ENCODE results near the gene ZCCHC14.

DNA sequence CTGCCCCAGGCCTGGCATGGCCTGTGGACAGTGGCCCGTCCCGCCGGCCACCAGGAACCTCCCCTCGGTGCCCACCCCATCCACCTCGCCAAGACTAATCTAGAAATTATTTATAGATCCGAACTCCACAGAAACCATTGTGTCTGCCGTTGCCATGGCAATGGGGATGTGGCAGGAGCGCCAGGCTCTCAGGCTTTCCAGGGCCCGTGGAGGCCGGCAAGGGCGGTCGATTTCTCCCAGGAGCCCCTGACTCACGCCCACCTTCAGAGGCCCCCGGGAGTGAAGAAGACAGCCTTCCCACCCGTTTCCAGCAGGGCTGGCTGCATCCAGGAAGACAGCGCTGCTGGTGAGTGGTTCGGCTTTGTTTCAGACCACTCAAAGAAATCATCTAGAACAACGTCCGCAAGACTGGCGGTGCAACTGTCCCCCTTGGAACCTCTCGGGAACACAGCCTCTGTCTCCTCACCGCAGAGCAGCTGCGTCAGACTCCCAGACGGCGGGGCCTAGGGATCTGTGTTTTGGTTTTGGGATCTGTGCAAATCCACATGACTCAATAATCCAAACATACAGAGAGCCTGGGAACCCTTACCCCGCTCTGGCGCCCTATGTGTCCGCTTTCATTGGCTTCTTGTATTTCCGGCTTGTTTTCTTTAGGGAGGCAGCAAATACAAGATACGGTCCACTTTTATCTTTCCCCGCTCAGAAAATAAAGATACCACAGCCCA lies 48.5 kb upstream of the ZCCHC14 start:
- TF ChIP-seq, protein P1, sequence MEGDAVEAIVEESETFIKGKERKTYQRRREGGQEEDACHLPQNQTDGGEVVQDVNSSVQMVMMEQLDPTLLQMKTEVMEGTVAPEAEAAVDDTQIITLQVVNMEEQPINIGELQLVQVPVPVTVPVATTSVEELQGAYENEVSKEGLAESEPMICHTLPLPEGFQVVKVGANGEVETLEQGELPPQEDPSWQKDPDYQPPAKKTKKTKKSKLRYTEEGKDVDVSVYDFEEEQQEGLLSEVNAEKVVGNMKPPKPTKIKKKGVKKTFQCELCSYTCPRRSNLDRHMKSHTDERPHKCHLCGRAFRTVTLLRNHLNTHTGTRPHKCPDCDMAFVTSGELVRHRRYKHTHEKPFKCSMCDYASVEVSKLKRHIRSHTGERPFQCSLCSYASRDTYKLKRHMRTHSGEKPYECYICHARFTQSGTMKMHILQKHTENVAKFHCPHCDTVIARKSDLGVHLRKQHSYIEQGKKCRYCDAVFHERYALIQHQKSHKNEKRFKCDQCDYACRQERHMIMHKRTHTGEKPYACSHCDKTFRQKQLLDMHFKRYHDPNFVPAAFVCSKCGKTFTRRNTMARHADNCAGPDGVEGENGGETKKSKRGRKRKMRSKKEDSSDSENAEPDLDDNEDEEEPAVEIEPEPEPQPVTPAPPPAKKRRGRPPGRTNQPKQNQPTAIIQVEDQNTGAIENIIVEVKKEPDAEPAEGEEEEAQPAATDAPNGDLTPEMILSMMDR (IDR thresholded peaks at IDR 0.05; ENCODE audit: insufficient read depth, low read depth, low read length): no peak
- TF ChIP-seq EZH2 (IDR thresholded peaks at IDR 0.05; ENCODE audit: insufficient read depth, low read length): no peak
